NCI-H1930 (cell line): Measurements from ENCODE around the gene SFT2D3.
"Not testable (repeated sequence)": the region's sequence is repeated elsewhere in the genome, so short reads cannot be mapped to it uniquely, and the experiment has no call there.

Experiments
- DNase-seq, 2 experiments: peaks; one replicate each; lab custom pipeline; 2025; lab: John Stamatoyannopoulos, UW

SFT2D3 gene

GRCh38 chr2:127743477-127744026, 42.3 kb downstream of the SFT2D3 start:
- no peak for DNase-seq

GRCh38 chr2:127747621-127748020, 46.3 kb downstream of the SFT2D3 start:
- no peak for DNase-seq

- not testable (repeated sequence) for DNase-seq
These were observed 48.2 kb downstream of the SFT2D3 start for GRCh38 chr2:127749537-127749936.

GRCh38 chr2:127753374-127753773, 52.1 kb downstream of the SFT2D3 start:
- DNase-seq: no peak

GRCh38 chr2:127754186-127754585, 52.9 kb downstream of the SFT2D3 start:
- DNase-seq: no peak
